ENCODE data around the gene HPS1.

HPS1 gene

GRCh38 chr10:98456686-98457482 is 10.1 kb upstream of the HPS1 start:
- TF ChIP-seq GATA2 (IDR thresholded peaks at IDR 0.05; ENCODE audit: low read depth, low read length) (peak; percentile 49; the same call in 1 of the 2 replicates), GATA3 (IDR thresholded peaks at IDR 0.05; ENCODE audit: low read depth, low read length) (no peak)

GRCh38 chr10:98456043-98456570 is 9.4 kb upstream of the HPS1 start:
- TF ChIP-seq GATA2 (IDR thresholded peaks at IDR 0.05; ENCODE audit: low read depth, low read length) (no peak), GATA3 (IDR thresholded peaks at IDR 0.05; ENCODE audit: low read depth, low read length) (no peak)

- no peak for TF ChIP-seq GATA2 (IDR thresholded peaks at IDR 0.05; ENCODE audit: low read depth, low read length)
- TF ChIP-seq GATA3 (IDR thresholded peaks at IDR 0.05; ENCODE audit: low read depth, low read length) = no peak
Measured at GRCh38 chr10:98453729-98454128, 7.0 kb upstream of the HPS1 start.

GRCh38 chr10:98450618-98451017 is 3.9 kb upstream of the HPS1 start:
- TF ChIP-seq GATA2 (IDR thresholded peaks at IDR 0.05; ENCODE audit: low read depth, low read length) (no peak), GATA3 (IDR thresholded peaks at IDR 0.05; ENCODE audit: low read depth, low read length) (no peak)

GRCh38 chr10:98449287-98449686 is 2.6 kb upstream of the HPS1 start:
- no peak for TF ChIP-seq GATA3 (IDR thresholded peaks at IDR 0.05; ENCODE audit: low read depth, low read length)
- no peak for TF ChIP-seq GATA2 (IDR thresholded peaks at IDR 0.05; ENCODE audit: low read depth, low read length)

GRCh38 chr10:98446151-98446660 is 529 bp downstream of the HPS1 start:
- no peak for TF ChIP-seq GATA2 (IDR thresholded peaks at IDR 0.05; ENCODE audit: low read depth, low read length)
- TF ChIP-seq GATA3 (IDR thresholded peaks at IDR 0.05; ENCODE audit: low read depth, low read length) = no peak

- no peak for TF ChIP-seq GATA3 (IDR thresholded peaks at IDR 0.05; ENCODE audit: low read depth, low read length)
- no peak for TF ChIP-seq GATA2 (IDR thresholded peaks at IDR 0.05; ENCODE audit: low read depth, low read length)
Measured at GRCh38 chr10:98445200-98445812, 1.4 kb downstream of the HPS1 start.

GRCh38 chr10:98444314-98445006 is 2.3 kb downstream of the HPS1 start:
- no peak for TF ChIP-seq GATA3 (IDR thresholded peaks at IDR 0.05; ENCODE audit: low read depth, low read length)
- no peak for TF ChIP-seq GATA2 (IDR thresholded peaks at IDR 0.05; ENCODE audit: low read depth, low read length)

GRCh38 chr10:98438715-98439114 is 8.0 kb downstream of the HPS1 start:
- no peak for TF ChIP-seq GATA2 (IDR thresholded peaks at IDR 0.05; ENCODE audit: low read depth, low read length)
- no peak for TF ChIP-seq GATA3 (IDR thresholded peaks at IDR 0.05; ENCODE audit: low read depth, low read length)

- no peak for TF ChIP-seq GATA2 (IDR thresholded peaks at IDR 0.05; ENCODE audit: low read depth, low read length)
- no peak for TF ChIP-seq GATA3 (IDR thresholded peaks at IDR 0.05; ENCODE audit: low read depth, low read length)
Measured at GRCh38 chr10:98436704-98437103, 10.0 kb downstream of the HPS1 start.

- no peak for TF ChIP-seq GATA2 (IDR thresholded peaks at IDR 0.05; ENCODE audit: low read depth, low read length)
Measured at GRCh38 chr10:98435178-98435577, 11.6 kb downstream of the HPS1 start.

GRCh38 chr10:98433881-98434732 is 12.6 kb downstream of the HPS1 start:
- TF ChIP-seq GATA3 (IDR thresholded peaks at IDR 0.05; ENCODE audit: low read depth, low read length) = no peak
- no peak for TF ChIP-seq GATA2 (IDR thresholded peaks at IDR 0.05; ENCODE audit: low read depth, low read length)

GRCh38 chr10:98433371-98433770 is 13.4 kb downstream of the HPS1 start:
- no peak for TF ChIP-seq GATA3 (IDR thresholded peaks at IDR 0.05; ENCODE audit: low read depth, low read length)
- no peak for TF ChIP-seq GATA2 (IDR thresholded peaks at IDR 0.05; ENCODE audit: low read depth, low read length)
